ENCODE measurements around the gene CORO1C. TPM values are rescaled to one million over a fixed set of nuclear protein-coding genes. Genes with fewer than 3 reads are reported as not detected.
A peak's percentile ranks its signal among the peaks of the same experiment; 100 is the strongest.

Gene CORO1C
- total RNA-seq, 4 donors from 2014 or later: 277 to 473 (median 342) TPM

- H3K4me1 ChIP-seq: peaks cover 44 to 96% (median 45%) of the 10 kb centered on the region in 3 donors
- ATAC-seq: no peak
Observed at GRCh38 chr12:108724054-108724889, 7.0 kb downstream of the CORO1C start.

GRCh38 chr12:108722992-108723766 lies 8.1 kb downstream of the CORO1C start:
- Histone ChIP-seq H3K9me3 (no peaks in the 10 kb centered on the region), H3K4me1 (peaks cover 46 to 96% (median 50%) of the 10 kb centered on the region in 3 donors), H3K27me3 (no peaks in the 10 kb centered on the region), H3K4me3 (no peak overlapping the region), H3K27ac (peak overlapping the region; percentile 35 to 99 (median 86)), H3K36me3 (no peaks in the 10 kb centered on the region)
- TF ChIP-seq POLR2A (IDR thresholded peaks at IDR 0.05) (no peak), POLR2AphosphoS5 (IDR thresholded peaks at IDR 0.05) (no peak), CTCF (IDR thresholded peaks at IDR 0.05) (no peak), EP300 (IDR thresholded peaks at IDR 0.05) (no peak)
- WGBS, 2 donors (ENCODE audit: low coverage in 1 of 2): 11 to 17% methylated on average over 5 of the region's 5 CpGs
- ATAC-seq: peak; percentile 81

More at GRCh38 chr12:108724054-108724889, 7.0 kb downstream of the CORO1C start:
- TF ChIP-seq POLR2AphosphoS5 (IDR thresholded peaks at IDR 0.05): no peak
- no peak for TF ChIP-seq POLR2A (IDR thresholded peaks at IDR 0.05)
- TF ChIP-seq CTCF (IDR thresholded peaks at IDR 0.05): no peak
- TF ChIP-seq EP300 (IDR thresholded peaks at IDR 0.05): no peak
- 16 to 64% methylated on average over 3 of the region's 3 CpGs for WGBS, 2 donors (ENCODE audit: low coverage in 1 of 2)
- no peak overlapping the region for H3K4me3 ChIP-seq
- no peaks in the 10 kb centered on the region for H3K27me3 ChIP-seq
- peak overlapping the region; percentile 50 to 99 (median 86) for H3K27ac ChIP-seq
- H3K36me3 ChIP-seq: no peaks in the 10 kb centered on the region
- H3K9me3 ChIP-seq: no peaks in the 10 kb centered on the region

GRCh38 chr12:108722463-108722862 lies 8.9 kb downstream of the CORO1C start:
- peaks cover 46 to 96% (median 50%) of the 10 kb centered on the region in 3 donors for H3K4me1 ChIP-seq
- TF ChIP-seq POLR2AphosphoS5 (IDR thresholded peaks at IDR 0.05) (no peak), EP300 (IDR thresholded peaks at IDR 0.05) (no peak), POLR2A (IDR thresholded peaks at IDR 0.05) (no peak), CTCF (IDR thresholded peaks at IDR 0.05) (no peak)
- no peaks in the 10 kb centered on the region for H3K9me3 ChIP-seq
- no peaks in the 10 kb centered on the region for H3K27me3 ChIP-seq
- H3K36me3 ChIP-seq: no peaks in the 10 kb centered on the region
- 25% methylated on average over 1 of the region's 1 CpG; no CpG with 5 or more reads in 1 of the 2 donors for WGBS, 2 donors (ENCODE audit: low coverage in 1 of 2)
- no peak overlapping the region for H3K4me3 ChIP-seq
- H3K27ac ChIP-seq: peak overlapping the region; percentile 35 to 99 (median 86)
- ATAC-seq: peak; percentile 10

- Histone ChIP-seq H3K4me1 (peaks cover 46 to 96% (median 56%) of the 10 kb centered on the region in 3 donors), H3K4me3 (no peak overlapping the region), H3K36me3 (no peaks in the 10 kb centered on the region), H3K9me3 (no peaks in the 10 kb centered on the region), H3K27ac (peak overlapping the region; percentile 35 to 99 (median 86)), H3K27me3 (no peaks in the 10 kb centered on the region)
- no peak for TF ChIP-seq CTCF (IDR thresholded peaks at IDR 0.05)
- no peak for TF ChIP-seq POLR2A (IDR thresholded peaks at IDR 0.05)
- no peak for TF ChIP-seq POLR2AphosphoS5 (IDR thresholded peaks at IDR 0.05)
- TF ChIP-seq EP300 (IDR thresholded peaks at IDR 0.05): no peak
- no peak for ATAC-seq
- 59 to 80% methylated on average over 1 to 2 of the region's 2 CpGs for WGBS, 2 donors (ENCODE audit: low coverage in 1 of 2)
Observed at GRCh38 chr12:108721824-108722223, 9.5 kb downstream of the CORO1C start.

Data from gastroesophageal sphincter (tissue), 4 donors.